HepG2 (cell line): ENCODE measurements around the gene CD151. TPM values are rescaled to one million over a fixed set of nuclear protein-coding genes. Genes with fewer than 3 reads are reported as not detected.
A peak's percentile ranks its signal among the peaks of the same experiment; 100 is the strongest.

Experiments
- AHR ChIP-seq: IDR thresholded peaks from 2 replicates; pipeline ENCODE4 v1.6.1; 2018; ENCODE audit warnings: missing genetic modification reagents, missing compliant biosample characterization
- ATM ChIP-seq: fragments of 450-650 bp; IDR thresholded peaks from 2 replicates; pipeline ENCODE4 v1.7.1; 2017; ENCODE audit warnings: mild to moderate bottlenecking, borderline replicate concordance
- FOSL1 ChIP-seq: sonication (generic); formaldehyde crosslinking; IDR thresholded peaks from 2 replicates; pipeline ENCODE4 v1.9.0; 2021; ENCODE audit warnings: missing genetic modification reagents, borderline replicate concordance
- HIC2 ChIP-seq: sonication (generic); formaldehyde crosslinking; IDR thresholded peaks from 2 replicates; pipeline ENCODE4 v1.9.0; 2022; ENCODE audit warnings: low read depth, missing genetic modification reagents
- ISL2 ChIP-seq: sonication (generic); formaldehyde crosslinking; IDR thresholded peaks from 2 replicates; pipeline ENCODE4 v1.5.0; 2020; ENCODE audit warnings: missing genetic modification reagents
- KDM5A ChIP-seq: fragments of 200-600 bp; sonication (generic); IDR thresholded peaks from 2 replicates; pipeline ENCODE4 v1.7.0; 2018; ENCODE audit warnings: antibody characterized with exemption, mild to moderate bottlenecking, low read length, borderline replicate concordance
- KLF15 ChIP-seq: sonication (generic); formaldehyde crosslinking; IDR thresholded peaks from 2 replicates; pipeline ENCODE4 v1.8.1; 2023; ENCODE audit warnings: borderline replicate concordance, mild to moderate bottlenecking, inconsistent platforms, missing genetic modification reagents, mixed read lengths
- MAZ ChIP-seq, 2 experiments: sonication (generic) in 1 of 2; formaldehyde crosslinking in 1 of 2; IDR thresholded peaks; 2 replicates each; pipeline versions ENCODE4 v1.5.0 to v1.6.1; 2012 to 2020; ENCODE audit warnings: low read depth in 2 of 2, mild to moderate bottlenecking in 2 of 2, borderline replicate concordance in 1 of 2, improper control_type of control experiment in 1 of 2, low read length in 1 of 2, missing genetic modification reagents in 1 of 2, moderate library complexity in 1 of 2
- MBD4 ChIP-seq: IDR thresholded peaks from 2 replicates; pipeline ENCODE4 v1.6.1; 2012; ENCODE audit warnings: low read length, inconsistent platforms, borderline replicate concordance
- MIER2 ChIP-seq: IDR thresholded peaks from 2 replicates; pipeline ENCODE4 v1.6.1; 2016; ENCODE audit warnings: missing biosample characterization, missing genetic modification reagents
- NFATC3 ChIP-seq: sonication (generic); formaldehyde crosslinking; IDR thresholded peaks from 2 replicates; pipeline ENCODE4 v1.5.1; 2020; ENCODE audit warnings: mild to moderate bottlenecking, missing genetic modification reagents
- RARA ChIP-seq: IDR thresholded peaks from 2 replicates; pipeline ENCODE4 v1.6.1; 2016; ENCODE audit warnings: missing genetic modification reagents, missing compliant biosample characterization
- RBFOX2 ChIP-seq: fragments of 200-400 bp; formaldehyde crosslinking; IDR thresholded peaks from 2 replicates; pipeline ENCODE4 v1.6.1; 2017; ENCODE audit warnings: low read depth, mild to moderate bottlenecking, low read length
- SNAI1 ChIP-seq: sonication (generic); formaldehyde crosslinking; IDR thresholded peaks from 2 replicates; pipeline ENCODE4 v1.5.0; 2020; ENCODE audit warnings: mild to moderate bottlenecking, missing genetic modification reagents, borderline replicate concordance
- SOX6 ChIP-seq, 2 experiments: fragments of 450-650 bp in 1 of 2; sonication (generic) in 1 of 2; formaldehyde crosslinking in 1 of 2; IDR thresholded peaks; 2 replicates each; pipeline versions ENCODE4 v1.4.0 to v1.6.1; 2017 to 2020; ENCODE audit warnings: antibody characterized with exemption in 1 of 2, mild to moderate bottlenecking in 1 of 2, missing genetic modification reagents in 1 of 2
- SYNCRIP ChIP-seq: fragments of 200-400 bp; formaldehyde crosslinking; IDR thresholded peaks from 2 replicates; pipeline ENCODE4 v1.6.1; 2018; ENCODE audit warnings: mild to moderate bottlenecking, low read depth, low read length; ENCODE audit not compliant: insufficient read depth
- ZBTB25 ChIP-seq: IDR thresholded peaks from 2 replicates; pipeline ENCODE4 v1.6.1; 2018; ENCODE audit warnings: missing genetic modification reagents
- ZFP37 ChIP-seq: sonication (generic); formaldehyde crosslinking; IDR thresholded peaks from 2 replicates; pipeline ENCODE4 v1.4.0; 2020; ENCODE audit warnings: missing genetic modification reagents, borderline replicate concordance
- ZIK1 ChIP-seq: sonication (generic); formaldehyde crosslinking; IDR thresholded peaks from 2 replicates; pipeline ENCODE4 v1.5.0; 2020; ENCODE audit warnings: mild to moderate bottlenecking, low read depth, missing genetic modification reagents, borderline replicate concordance
- ZNF331 ChIP-seq: sonication (generic); formaldehyde crosslinking; IDR thresholded peaks from 2 replicates; pipeline ENCODE4 v1.4.0; 2020; ENCODE audit warnings: missing genetic modification reagents
- ZNF460 ChIP-seq: sonication (generic); formaldehyde crosslinking; IDR thresholded peaks from 2 replicates; pipeline ENCODE4 v1.5.1; 2020; ENCODE audit warnings: missing genetic modification reagents, mild to moderate bottlenecking, borderline replicate concordance
- ZNF558 ChIP-seq: sonication (generic); formaldehyde crosslinking; IDR thresholded peaks from 2 replicates; pipeline ENCODE4 v1.9.0; 2022; ENCODE audit warnings: mild to moderate bottlenecking, missing genetic modification reagents, borderline replicate concordance
- ZNF678 ChIP-seq: sonication (generic); formaldehyde crosslinking; IDR thresholded peaks from 2 replicates; pipeline ENCODE4 v1.4.0; 2020; ENCODE audit warnings: mild to moderate bottlenecking, missing genetic modification reagents
- polyA plus RNA-seq, 8 experiments: library from polyadenylated mRNA; depleted of rRNA in 3 of 8; stranded (reverse) in 7 of 8; unstranded in 1 of 8; fragments of >200 nt; fragmentation: Illumina TruSeq in 4 of 8; extraction: Trizol in 4 of 8; gene quantifications; 2 replicates each; pipeline versions ENCODE4 v1.2.1 to v1.2.3, GENCODE V29; 2011 to 2016; ENCODE audit warnings: low read depth in 4 of 8, missing spikeins in 1 of 8, mixed read lengths in 1 of 8; ENCODE audit not compliant: insufficient read depth in 1 of 8
- total RNA-seq, 5 experiments: library from RNA; depleted of rRNA; stranded (reverse); fragments of >200 nt; fragmentation: Illumina TruSeq; extraction: Trizol; gene quantifications; 2 replicates each; pipeline ENCODE4 v1.2.3, GENCODE V29; 2016; ENCODE audit warnings: low read depth in 1 of 5

The CD151 gene
- total and polyA plus RNA-seq, 2 of the 13 experiments (the other 11 are each of a cell fraction or from before 2014, with no cell fraction given) = 125 to 197 TPM

GRCh38 chr11:808427-809286 is 24.1 kb upstream of the CD151 start (continued):
- TF ChIP-seq ZFP37 (CRISPR knock-in tag) = 0 out of 2 replicates have a peak, but pooled peaks have one; percentile 34
- TF ChIP-seq ATM = no peak
- TF ChIP-seq FOSL1 (CRISPR knock-in tag) = no peak
- TF ChIP-seq ZNF558 = no peak; the same call in 1 of the 2 replicates
- TF ChIP-seq AHR = no peak
- TF ChIP-seq RBFOX2 = no peak
- no peak; the same call in 1 of the 2 replicates for TF ChIP-seq ISL2 (CRISPR knock-in tag)
- no peak for TF ChIP-seq MAZ (IDR thresholded peaks at IDR 0.05; ENCODE audit: borderline replicate concordance, low read depth, low read length)
- TF ChIP-seq MAZ (CRISPR knock-in tag; IDR thresholded peaks at IDR 0.05; ENCODE audit: low read depth) = no peak
- TF ChIP-seq KLF15 = no peak
- TF ChIP-seq RARA = peak; percentile 55
- no peak; the same call in 1 of the 2 replicates for TF ChIP-seq KDM5A
- TF ChIP-seq ZIK1 (CRISPR knock-in tag) = no peak
- TF ChIP-seq SYNCRIP = no peak
- TF ChIP-seq HIC2 = no peak
- no peak for TF ChIP-seq SOX6 (IDR thresholded peaks at IDR 0.05)
- TF ChIP-seq SOX6 (CRISPR knock-in tag; IDR thresholded peaks at IDR 0.05) = no peak
- TF ChIP-seq NFATC3 (CRISPR knock-in tag) = 0 out of 2 replicates have a peak, but pooled peaks have one; percentile 45
- TF ChIP-seq ZBTB25 (CRISPR knock-in tag) = no peak
- peak; percentile 17; the same call in 1 of the 2 replicates for TF ChIP-seq ZNF460
- TF ChIP-seq MIER2 (CRISPR knock-in tag) = no peak
- TF ChIP-seq SNAI1 (CRISPR knock-in tag) = peak; percentile 31; the same call in 1 of the 2 replicates
- no peak for TF ChIP-seq MBD4
- no peak for TF ChIP-seq ZNF331
- TF ChIP-seq ZNF678 (CRISPR knock-in tag) = no peak
